HepG2 (cell line): ENCODE data around the gene VSTM4. TPM values are rescaled to one million over a fixed set of nuclear protein-coding genes. Genes with fewer than 3 reads are reported as not detected.

Source experiments
- ATAC-seq: fragments of 200-7000 bp; cut with Tn5 transposase; 3 replicates; pipeline ENCODE4 v1.9.1; 2020; ENCODE audit warnings: mild to moderate bottlenecking, moderate library complexity
- BruUV-seq: library from RNA; stranded (reverse); fragments of 400-500 nt; replicated peaks from 2 replicates; lab custom pipeline; 2021; lab: Mats Ljungman, UMichigan
- CTCF ChIA-PET: fragments of 300-600 bp; formaldehyde crosslinking; extraction: SDS; loops from one replicate; lab custom pipeline; 2021; ENCODE audit warnings: low total read pairs, inconsistent platforms, low intra/inter-chr PET ratio; lab: Yijun Ruan, JAX
- POLR2A ChIA-PET: fragments of 350-600 bp; sonication (Branson Sonifier 250); formaldehyde crosslinking; loops from one replicate; lab custom pipeline; 2020; ENCODE audit warnings: antibody characterized with exemption, inconsistent platforms; lab: Yijun Ruan, JAX
- DNase-seq: peaks from one replicate; pipeline ENCODE4 v3.0.0-alpha.2; 2015; ENCODE audit warnings: low spot score
- FAIRE-seq: peaks from 3 replicates; lab custom pipeline; 2011; peaks lifted over from hg19 to GRCh38; lab: Jason Lieb, UNC
- H2AFZ ChIP-seq: one replicate; pipeline ENCODE4 v1.6.1; 2011; ENCODE audit warnings: low read length, inconsistent platforms
- H3K27ac ChIP-seq: fragments of 300-600 bp; 3 replicates; pipeline ENCODE4 v1.8.0; 2011; ENCODE audit warnings: mixed run types, mild to moderate bottlenecking, mixed read lengths, low read length, inconsistent platforms; ENCODE audit not compliant: insufficient read depth; ENCODE audit errors: extremely low read length
- H3K27me3 ChIP-seq, 2 experiments: fragments of 200-600 bp in 1 of 2; 2 replicates in 1 of 2; 3 replicates in 1 of 2; pipeline versions ENCODE4 v1.6.0 to v1.8.0; 2011; ENCODE audit warnings: low read length in 2 of 2, mild to moderate bottlenecking in 2 of 2, moderate library complexity in 2 of 2, inconsistent platforms in 1 of 2; ENCODE audit not compliant: insufficient read depth in 2 of 2, control insufficient read depth in 1 of 2
- H3K36me3 ChIP-seq, 2 experiments: fragments of 200-600 bp in 1 of 2; replicated peaks in 1 of 2; 2 replicates in 1 of 2; 3 replicates in 1 of 2; pipeline versions ENCODE4 v1.5.1 to v1.8.0; 2011; ENCODE audit warnings: low read length in 2 of 2, inconsistent platforms in 1 of 2; ENCODE audit not compliant: insufficient read depth in 2 of 2, control insufficient read depth in 1 of 2
- H3K4me1 ChIP-seq: 2 replicates; pipeline ENCODE4 v1.5.1; 2012; ENCODE audit warnings: low read length, inconsistent platforms; ENCODE audit not compliant: insufficient read depth
- H3K4me2 ChIP-seq: 2 replicates; pipeline ENCODE4 v1.6.0; 2011; ENCODE audit warnings: low read depth, low read length, inconsistent platforms
- H3K4me3 ChIP-seq, 3 experiments: fragments of 200-600 bp in 1 of 3; sonication (generic), shearing (Covaris generic) in 1 of 3; replicated peaks in 1 of 3; 2 replicates each; pipeline ENCODE4 v1.5.1; 2011 to 2016; ENCODE audit warnings: low read length in 3 of 3, inconsistent platforms in 2 of 3, low read depth in 2 of 3, mild to moderate bottlenecking in 2 of 3, control low read depth in 1 of 3, mixed read lengths in 1 of 3; ENCODE audit not compliant: insufficient read depth in 1 of 3
- H3K79me2 ChIP-seq: one replicate; pipeline ENCODE4 v1.6.1; 2011; ENCODE audit warnings: low read length, inconsistent platforms; ENCODE audit not compliant: insufficient read depth
- H3K9ac ChIP-seq: 2 replicates; pipeline ENCODE4 v1.6.0; 2011; ENCODE audit warnings: mild to moderate bottlenecking, low read depth, low read length, inconsistent platforms; ENCODE audit not compliant: insufficient read depth
- H3K9me3 ChIP-seq: 2 replicates; pipeline ENCODE4 v1.5.1; 2012; ENCODE audit warnings: mild to moderate bottlenecking, low read length
- H4K20me1 ChIP-seq: 2 replicates; pipeline ENCODE4 v1.6.0; 2011; ENCODE audit warnings: inconsistent platforms, mild to moderate bottlenecking, low read length, moderate library complexity; ENCODE audit not compliant: insufficient read depth
- KLF11 ChIP-seq: IDR thresholded peaks from 2 replicates; pipeline ENCODE4 v1.6.1; 2016; ENCODE audit warnings: missing compliant biosample characterization
- SATB2 ChIP-seq: sonication (generic); formaldehyde crosslinking; IDR thresholded peaks from 2 replicates; pipeline ENCODE4 v1.5.0; 2020; ENCODE audit warnings: missing genetic modification reagents
- ZBED4 ChIP-seq: sonication (generic); formaldehyde crosslinking; IDR thresholded peaks from 2 replicates; pipeline ENCODE4 v1.4.0; 2020; ENCODE audit warnings: missing genetic modification reagents, borderline replicate concordance
- ZBTB25 ChIP-seq: IDR thresholded peaks from 2 replicates; pipeline ENCODE4 v1.6.1; 2018; ENCODE audit warnings: missing genetic modification reagents
- ZMYM3 ChIP-seq: sonication (generic); formaldehyde crosslinking; IDR thresholded peaks from 2 replicates; pipeline ENCODE4 v1.5.1; 2020; ENCODE audit warnings: mild to moderate bottlenecking, missing genetic modification reagents
- ZSCAN12 ChIP-seq: sonication (generic); formaldehyde crosslinking; IDR thresholded peaks from 2 replicates; pipeline ENCODE4 v1.9.0; 2021; ENCODE audit warnings: mild to moderate bottlenecking, missing genetic modification reagents
- WGBS: methylation state at CpG from one replicate; pipeline ENCODE4 v1.1.6; 2017; ENCODE audit warnings: low lambda C conversion rate; 5-methylcytosine and 5-hydroxymethylcytosine counted together
- in situ Hi-C: cut with HindIII; loops from 2 replicates; pipeline ENCODE4 v1.10.0; 2017; ENCODE audit warnings: low pct_unique_long_range_greater_than_20kb; ENCODE audit not compliant: extremely low pct_ligation_motif_present
- intact Hi-C: fragments of 100-400 bp; cut with micrococcal nuclease; formaldehyde crosslinking; loops from one replicate; pipeline ENCODE4 v1.10.0; 2022; ENCODE audit not compliant: unreplicated experiment
- polyA plus RNA-seq, 8 experiments: library from polyadenylated mRNA; depleted of rRNA in 3 of 8; stranded (reverse) in 7 of 8; unstranded in 1 of 8; fragments of >200 nt; fragmentation: Illumina TruSeq in 4 of 8; extraction: Trizol in 4 of 8; gene quantifications; 2 replicates each; pipeline versions ENCODE4 v1.2.1 to v1.2.3, GENCODE V29; 2011 to 2016; ENCODE audit warnings: low read depth in 4 of 8, missing spikeins in 1 of 8, mixed read lengths in 1 of 8; ENCODE audit not compliant: insufficient read depth in 1 of 8
- total RNA-seq, 5 experiments: library from RNA; depleted of rRNA; stranded (reverse); fragments of >200 nt; fragmentation: Illumina TruSeq; extraction: Trizol; gene quantifications; 2 replicates each; pipeline ENCODE4 v1.2.3, GENCODE V29; 2016; ENCODE audit warnings: low read depth in 1 of 5

Gene VSTM4
- total and polyA plus RNA-seq, 2 of the 13 experiments (the other 11 are each of a cell fraction or from before 2014, with no cell fraction given), result not detected

GRCh38 chr10:48970046-48970445 lies 145.3 kb downstream of the VSTM4 start:
- Histone ChIP-seq H3K27me3 (no peaks in the 10 kb centered on the region), H4K20me1 (0 out of 2 replicates have a peak, but pooled peaks cover 2% of the 10 kb centered on the region), H3K4me2 (no peak overlapping the region), H3K36me3 (no peaks in the 10 kb centered on the region), H3K79me2 (no peaks in the 10 kb centered on the region), H3K9me3 (no peaks in the 10 kb centered on the region), H2AFZ (no peak overlapping the region), H3K4me1 (no peaks in the 10 kb centered on the region), H3K9ac (no peak overlapping the region), H3K4me3 (no peak overlapping the region), H3K27ac (no peak overlapping the region)
- in situ Hi-C loops (loop anchor here (10.0 kb wide), 2 partner anchors 395 to 545 kb away; no protein-coding TSS in a partner anchor), intact Hi-C loops (no loop called here)
- DNase-seq, result no peak
- 26% methylated on average over 7 of the region's 14 CpGs for WGBS
- no peak for FAIRE-seq
- no peak for ATAC-seq
- no TSS peak for BruUV-seq
- TF ChIP-seq ZSCAN12 (no peak), KLF11 (no peak), ZBED4 (CRISPR knock-in tag) (no peak), SATB2 (CRISPR knock-in tag) (no peak), ZBTB25 (CRISPR knock-in tag) (no peak), ZMYM3 (CRISPR knock-in tag) (no peak)
- ChIA-PET POLR2A (no interaction called here), CTCF (no interaction called here)
